K562 (cell line): ENCODE data around the gene DCAF8L1. TPM values are rescaled to one million over a fixed set of nuclear protein-coding genes. Genes with fewer than 3 reads are reported as not detected.
"Not testable (repeated sequence)": the region's sequence is repeated elsewhere in the genome, so short reads cannot be mapped to it uniquely, and the experiment has no call there.

Experiments
- ATAC-seq: fragments of 200-7000 bp; cut with Tn5 transposase; 3 replicates; pipeline ENCODE4 v1.9.1; 2020; ENCODE audit warnings: moderate library complexity
- BruUV-seq: library from RNA; stranded (reverse); fragments of 400-500 nt; replicated peaks from 2 replicates; lab custom pipeline; 2021; lab: Mats Ljungman, UMichigan
- CTCF ChIA-PET: fragments of 300-600 bp; formaldehyde crosslinking; extraction: SDS; loops from one replicate; lab custom pipeline; 2021; ENCODE audit warnings: low intra/inter-chr PET ratio; lab: Yijun Ruan, JAX
- POLR2A ChIA-PET: fragments of 300-600, 350-650 bp; sonication (Branson Sonifier 250); formaldehyde crosslinking; extraction: SDS; loops from one replicate; lab custom pipeline; 2021; ENCODE audit warnings: antibody characterized with exemption, inconsistent platforms; lab: Yijun Ruan, JAX
- DNase-seq, 4 experiments: peaks; one replicate each; pipeline versions ENCODE4 v3.0.0 to v3.0.0-alpha.2; 2011 to 2018; ENCODE audit warnings: low spot score in 3 of 4, mixed read lengths in 3 of 4; ENCODE audit errors: extremely low read depth in 1 of 4
- FAIRE-seq: peaks from 2 replicates; lab custom pipeline; 2011; peaks lifted over from hg19 to GRCh38; lab: Jason Lieb, UNC
- H2AFZ ChIP-seq: 2 replicates; pipeline ENCODE4 v1.6.0; 2011; ENCODE audit warnings: low read depth, low read length, control low read depth, inconsistent platforms
- H3K27ac ChIP-seq: fragments of 200-600 bp; 3 replicates; pipeline ENCODE4 v1.8.0; 2011; ENCODE audit warnings: low read depth, mild to moderate bottlenecking, control low read depth, inconsistent platforms, low read length, moderate library complexity, mixed read lengths; ENCODE audit errors: extremely low read depth
- H3K27me3 ChIP-seq, 2 experiments: fragments of 300-600 bp in 1 of 2; 2 replicates in 1 of 2; 3 replicates in 1 of 2; pipeline versions ENCODE4 v1.6.0 to v1.8.0; 2011; ENCODE audit warnings: inconsistent platforms in 2 of 2, low read length in 2 of 2, mild to moderate bottlenecking in 1 of 2, mixed read lengths in 1 of 2, moderate library complexity in 1 of 2; ENCODE audit not compliant: control insufficient read depth in 2 of 2, insufficient read depth in 2 of 2
- H3K36me3 ChIP-seq: fragments of 300-600 bp; 3 replicates; pipeline ENCODE4 v1.8.0; 2011; ENCODE audit warnings: mild to moderate bottlenecking, low read length, inconsistent platforms; ENCODE audit not compliant: control insufficient read depth, insufficient read depth
- H3K4me1 ChIP-seq, 2 experiments: fragments of 200-600 bp in 1 of 2; replicated peaks in 1 of 2; 2 replicates in 1 of 2; 3 replicates in 1 of 2; pipeline versions ENCODE4 v1.5.1 to v1.8.0; 2011; ENCODE audit warnings: inconsistent platforms in 2 of 2, low read length in 2 of 2, mild to moderate bottlenecking in 1 of 2, mixed read lengths in 1 of 2, moderate library complexity in 1 of 2; ENCODE audit not compliant: control insufficient read depth in 2 of 2, insufficient read depth in 2 of 2
- H3K4me2 ChIP-seq: 2 replicates; pipeline ENCODE4 v1.6.1; 2011; ENCODE audit warnings: low read length, control low read depth, inconsistent platforms, mixed read lengths; ENCODE audit not compliant: insufficient read depth
- H3K4me3 ChIP-seq: fragments of 200-600 bp; sonication (generic), shearing (Covaris generic); 2 replicates; pipeline ENCODE4 v1.5.1; 2016; ENCODE audit warnings: control low read depth, inconsistent platforms
- H3K79me2 ChIP-seq: fragments of 200-600 bp; 3 replicates; pipeline ENCODE4 v1.8.0; 2011; ENCODE audit warnings: low read length, inconsistent platforms; ENCODE audit not compliant: control insufficient read depth, insufficient read depth
- H3K9ac ChIP-seq, 2 experiments: 2 replicates each; pipeline versions ENCODE4 v1.6.0 to v1.6.1; 2011; ENCODE audit warnings: low read depth in 2 of 2, low read length in 2 of 2, control low read depth in 1 of 2, inconsistent platforms in 1 of 2, mild to moderate bottlenecking in 1 of 2, mixed read lengths in 1 of 2; ENCODE audit not compliant: insufficient read depth in 1 of 2
- H3K9me1 ChIP-seq: one replicate; pipeline ENCODE4 v1.6.0; 2011; ENCODE audit warnings: inconsistent platforms, mild to moderate bottlenecking, low read length, moderate library complexity; ENCODE audit not compliant: control insufficient read depth, insufficient read depth
- H3K9me3 ChIP-seq: replicated peaks from 2 replicates; pipeline ENCODE4 v1.5.1; 2011; ENCODE audit warnings: low read depth, low read length, inconsistent platforms; ENCODE audit not compliant: control insufficient read depth, insufficient read depth
- H4K20me1 ChIP-seq: replicated peaks from 2 replicates; pipeline ENCODE4 v1.6.1; 2011; ENCODE audit warnings: low read length, inconsistent platforms, mixed read lengths; ENCODE audit not compliant: control insufficient read depth, insufficient read depth
- BDP1 ChIP-seq: IDR thresholded peaks from 3 replicates; pipeline ENCODE4 v1.6.1; 2011; ENCODE audit not compliant: insufficient read length, insufficient read depth
- E2F8 ChIP-seq: fragments of 450-650 bp; IDR thresholded peaks from 2 replicates; pipeline ENCODE4 v1.7.1; 2018; ENCODE audit warnings: mild to moderate bottlenecking, low read depth; ENCODE audit not compliant: partially characterized antibody
- ETS1 ChIP-seq: conservative IDR thresholded peaks from 2 replicates; pipeline ENCODE4 v1.6.1; 2011; ENCODE audit warnings: low read depth, mild to moderate bottlenecking, low read length; ENCODE audit not compliant: control insufficient read depth
- FOXA3 ChIP-seq, 2 experiments: fragments of 450-650 bp in 1 of 2; sonication (generic) in 1 of 2; formaldehyde crosslinking; IDR thresholded peaks in 1 of 2; conservative IDR thresholded peaks in 1 of 2; 2 replicates each; pipeline versions ENCODE4 v1.4.0 to v1.8.0; 2020 to 2022; ENCODE audit warnings: mild to moderate bottlenecking in 2 of 2, missing genetic modification reagents in 1 of 2
- HNRNPLL ChIP-seq: fragments of 200-400 bp; formaldehyde crosslinking; IDR thresholded peaks from 2 replicates; pipeline ENCODE4 v1.6.1; 2017; ENCODE audit warnings: low read length, low read depth, mild to moderate bottlenecking; ENCODE audit not compliant: poor library complexity, severe bottlenecking
- NRF1 ChIP-seq, 2 experiments: fragments of 450-650 bp; IDR thresholded peaks in 1 of 2; conservative IDR thresholded peaks in 1 of 2; 2 replicates each; pipeline ENCODE4 v1.6.1; 2014; ENCODE audit warnings: mild to moderate bottlenecking in 2 of 2
- ZNF449 ChIP-seq: fragments of 250-450 bp; sonication (Bioruptor Pico); IDR thresholded peaks from 2 replicates; pipeline ENCODE4 v1.8.0; 2022; ENCODE audit warnings: moderate library complexity, mild to moderate bottlenecking, inconsistent platforms
- ZNF655 ChIP-seq: fragments of 250-450 bp; sonication (Bioruptor Pico); IDR thresholded peaks from 2 replicates; pipeline ENCODE4 v1.5.0; 2021
- WGBS: fragments of 100-300 bp; shearing (Covaris generic); methylation state at CpG from one replicate; pipeline ENCODE4 v1.1.6; 2016; ENCODE audit warnings: low coverage, mixed read lengths; ENCODE audit not compliant: insufficient coverage; ENCODE audit errors: missing lambda C conversion rate; 5-methylcytosine and 5-hydroxymethylcytosine counted together
- in situ Hi-C: fragments of 300-500 bp; cut with MboI; formaldehyde crosslinking; loops from 4 replicates; pipeline ENCODE4 v1.15.0; 2018; ENCODE audit warnings: inconsistent platforms, mixed read lengths
- intact Hi-C: fragments of 100-400 bp; cut with micrococcal nuclease; formaldehyde crosslinking; loops from 2 replicates; pipeline ENCODE4 v1.14.2; 2022
- polyA plus RNA-seq, 8 experiments: library from polyadenylated mRNA; depleted of rRNA in 4 of 8; stranded (reverse) in 5 of 8; unstranded in 3 of 8; fragments of >200 nt; fragmentation: Nextera tagmentation in 2 of 8; fragmentation: Illumina TruSeq in 1 of 8; extraction: Ambion mirVana in 2 of 8; extraction: Trizol in 1 of 8; gene quantifications; 2 replicates each; pipeline versions ENCODE4 v1.2.1 to v1.2.3, GENCODE V29; 2011 to 2014; ENCODE audit warnings: inconsistent platforms in 1 of 8, missing spikeins in 1 of 8
- total RNA-seq, 7 experiments: library from RNA; depleted of rRNA in 6 of 7; stranded (reverse); fragments of >200 nt in 6 of 7; fragmentation: Illumina TruSeq in 2 of 7; extraction: Trizol in 2 of 7; gene quantifications; 2 replicates each; pipeline versions ENCODE4 v1.2.1 to v1.2.3, GENCODE V29; 2011 to 2021; ENCODE audit warnings: low replicate concordance in 1 of 7

Gene DCAF8L1
- total and polyA plus RNA-seq, 9 of the 15 experiments (the other 6 are each of a cell fraction or from before 2014, with no cell fraction given) = 0.03 TPM; not detected in 7

- H3K4me2 ChIP-seq, H3K9ac ChIP-seq, H3K36me3 ChIP-seq, ATAC-seq, H3K79me2 ChIP-seq, H3K27me3 ChIP-seq, FAIRE-seq, H3K9me3 ChIP-seq, POLR2A ChIA-PET, H3K27ac ChIP-seq, H3K9me1 ChIP-seq, DNase-seq, BruUV-seq, H4K20me1 ChIP-seq, in situ Hi-C loops, H3K4me3 ChIP-seq, H3K4me1 ChIP-seq, CTCF ChIA-PET, H2AFZ ChIP-seq: not testable (repeated sequence)
- intact Hi-C loops = loop anchor here (5.0 kb wide), 1 partner anchor 178 kb away; no protein-coding TSS in a partner anchor
- WGBS = 0% methylated on average over 5 of the region's 5 CpGs
Measured at GRCh38 chrX:27960410-27960809, 20.8 kb downstream of the DCAF8L1 start.

GRCh38 chrX:27953171-27953570 is 28.1 kb downstream of the DCAF8L1 start:
- Histone ChIP-seq H3K27ac (no peak overlapping the region), H2AFZ (no peak overlapping the region), H3K79me2 (no peaks in the 10 kb centered on the region), H3K9me3 (no peaks in the 10 kb centered on the region), H4K20me1 (no peaks in the 10 kb centered on the region), H3K9ac (no peak overlapping the region), H3K36me3 (no peaks in the 10 kb centered on the region), H3K4me2 (no peak overlapping the region), H3K4me3 (no peak overlapping the region), H3K4me1 (no peaks in the 10 kb centered on the region), H3K9me1 (no peaks in the 10 kb centered on the region), H3K27me3 (no peaks in the 10 kb centered on the region)
- no TSS peak for BruUV-seq
- 0% methylated on average over 1 of the region's 1 CpG for WGBS
- ChIA-PET CTCF (no interaction called here), POLR2A (no interaction called here)
- no peak for ATAC-seq
- intact Hi-C loops (no loop called here), in situ Hi-C loops (no loop called here)
- no peak for FAIRE-seq
- DNase-seq = no peak
- TF ChIP-seq ZNF449 (CRISPR knock-in tag) = no peak
- no peak for TF ChIP-seq ZNF655 (CRISPR knock-in tag)
- no peak for TF ChIP-seq HNRNPLL
- TF ChIP-seq ETS1 = no peak
- TF ChIP-seq E2F8 = no peak
- TF ChIP-seq FOXA3 (CRISPR knock-in tag; conservative IDR thresholded peaks at IDR 0.05 in 1 of 2, IDR thresholded peaks at IDR 0.05 in 1 of 2) = no peak
- TF ChIP-seq BDP1 = no peak
- TF ChIP-seq NRF1 (conservative IDR thresholded peaks at IDR 0.05 in 1 of 2, IDR thresholded peaks at IDR 0.05 in 1 of 2) = no peak
